H9 (cell line): ENCODE results near the gene PTPRC. TPM values are rescaled to one million over a fixed set of nuclear protein-coding genes. Genes with fewer than 3 reads are reported as not detected.

Source experiments
- DNase-seq: peaks from one replicate; pipeline ENCODE4 v3.0.0-alpha.2; 2017
- H2AFZ ChIP-seq: one replicate; pipeline ENCODE4 v1.6.1; 2013; ENCODE audit warnings: mild to moderate bottlenecking, low read length, control low read depth, moderate library complexity
- H2AK5ac ChIP-seq: 2 replicates; pipeline ENCODE4 v1.6.1; 2013; ENCODE audit warnings: low read length, control low read depth, mixed read lengths; ENCODE audit not compliant: insufficient read length
- H2BK120ac ChIP-seq: one replicate; pipeline ENCODE4 v1.6.1; 2013; ENCODE audit warnings: low read depth, mild to moderate bottlenecking, low read length, control low read depth, inconsistent platforms; ENCODE audit not compliant: poor library complexity, severe bottlenecking
- H2BK12ac ChIP-seq: 2 replicates; pipeline ENCODE4 v1.6.1; 2013; ENCODE audit warnings: low read length, control low read depth, mixed read lengths, low read depth; ENCODE audit not compliant: insufficient read length
- H2BK15ac ChIP-seq: 2 replicates; pipeline ENCODE4 v1.6.1; 2013; ENCODE audit warnings: low read depth, low read length, control low read depth
- H2BK20ac ChIP-seq: one replicate; pipeline ENCODE4 v1.6.1; 2013; ENCODE audit warnings: low read depth, mild to moderate bottlenecking, low read length, control low read depth, inconsistent platforms; ENCODE audit not compliant: poor library complexity, severe bottlenecking
- H2BK5ac ChIP-seq: 2 replicates; pipeline ENCODE4 v1.6.1; 2013; ENCODE audit warnings: low read length, control low read depth, mixed read lengths; ENCODE audit not compliant: insufficient read length
- H3K14ac ChIP-seq: 2 replicates; pipeline ENCODE4 v1.6.1; 2013; ENCODE audit warnings: low read length, control low read depth; ENCODE audit not compliant: insufficient read depth
- H3K18ac ChIP-seq: 2 replicates; pipeline ENCODE4 v1.6.1; 2013; ENCODE audit warnings: low read depth, mild to moderate bottlenecking, mixed read lengths, low read length, control low read depth; ENCODE audit not compliant: insufficient read length
- H3K23ac ChIP-seq: 2 replicates; pipeline ENCODE4 v1.6.1; 2013; ENCODE audit warnings: low read length, control low read depth, mixed read lengths, low read depth; ENCODE audit not compliant: insufficient read length
- H3K23me2 ChIP-seq: 2 replicates; pipeline ENCODE4 v1.6.1; 2013; ENCODE audit warnings: low read depth, mild to moderate bottlenecking, mixed read lengths, low read length, control low read depth; ENCODE audit not compliant: insufficient read length, poor library complexity, severe bottlenecking
- H3K27ac ChIP-seq: 2 replicates; pipeline ENCODE4 v1.5.1; 2013; ENCODE audit warnings: low read length, control low read depth, mixed read lengths, low read depth; ENCODE audit not compliant: insufficient read length
- H3K27me3 ChIP-seq: 2 replicates; pipeline ENCODE4 v1.6.1; 2013; ENCODE audit warnings: low read length, control low read depth, inconsistent platforms; ENCODE audit not compliant: insufficient read depth
- H3K4ac ChIP-seq: 2 replicates; pipeline ENCODE4 v1.6.1; 2013; ENCODE audit warnings: low read depth, mild to moderate bottlenecking, control low read depth, inconsistent platforms, low read length, moderate library complexity
- H3K4me1 ChIP-seq: 2 replicates; pipeline ENCODE4 v1.6.1; 2013; ENCODE audit warnings: low read length, control low read depth, inconsistent platforms; ENCODE audit not compliant: insufficient read depth
- H3K4me2 ChIP-seq: 2 replicates; pipeline ENCODE4 v1.6.1; 2013; ENCODE audit warnings: low read length, control low read depth, mixed read lengths; ENCODE audit not compliant: insufficient read length, insufficient read depth
- H3K56ac ChIP-seq: 2 replicates; pipeline ENCODE4 v1.6.1; 2013; ENCODE audit warnings: low read depth, mild to moderate bottlenecking, mixed read lengths, low read length, control low read depth; ENCODE audit not compliant: insufficient read length
- H3K79me1 ChIP-seq: 2 replicates; pipeline ENCODE4 v1.6.1; 2013; ENCODE audit warnings: low read depth, mild to moderate bottlenecking, moderate library complexity, low read length, control low read depth, inconsistent platforms; ENCODE audit not compliant: insufficient read depth, poor library complexity, severe bottlenecking
- H3K79me2 ChIP-seq: 2 replicates; pipeline ENCODE4 v1.6.1; 2013; ENCODE audit warnings: low read length, control low read depth, inconsistent platforms; ENCODE audit not compliant: insufficient read depth
- H3K9ac ChIP-seq: 2 replicates; pipeline ENCODE4 v1.6.1; 2013; ENCODE audit warnings: low read length, control low read depth, mixed read lengths; ENCODE audit not compliant: insufficient read length; ENCODE audit errors: extremely low read depth
- H3K9me3 ChIP-seq: one replicate; pipeline ENCODE4 v1.6.1; 2013; ENCODE audit warnings: low read depth, low read length, inconsistent platforms; ENCODE audit not compliant: control insufficient read depth
- H3T11ph ChIP-seq: one replicate; pipeline ENCODE4 v1.6.1; 2013; ENCODE audit warnings: mild to moderate bottlenecking, low read length, control low read depth, inconsistent platforms
- H4K20me1 ChIP-seq: one replicate; pipeline ENCODE4 v1.6.1; 2013; ENCODE audit not compliant: control insufficient read depth, insufficient read length, insufficient read depth
- H4K5ac ChIP-seq: 2 replicates; pipeline ENCODE4 v1.6.1; 2013; ENCODE audit warnings: low read depth, mild to moderate bottlenecking, mixed read lengths, low read length, control low read depth; ENCODE audit not compliant: insufficient read length
- H4K8ac ChIP-seq: replicated peaks from 2 replicates; pipeline ENCODE4 v1.6.1; 2013; ENCODE audit warnings: low read length, control low read depth, mixed read lengths, low read depth; ENCODE audit not compliant: insufficient read length
- H4K91ac ChIP-seq: 2 replicates; pipeline ENCODE4 v1.6.1; 2013; ENCODE audit warnings: low read depth, mild to moderate bottlenecking, moderate library complexity, mixed read lengths, low read length, control low read depth; ENCODE audit not compliant: insufficient read length
- H3K27ac Mint-ChIP-seq, 3 experiments: 2 replicates in 2 of 3; 3 replicates in 1 of 3; pipeline ENCODE4 v1.8.0; 2020 to 2021; ENCODE audit warnings: mixed read lengths in 3 of 3, mild to moderate bottlenecking in 1 of 3, moderate library complexity in 1 of 3
- H3K27me3 Mint-ChIP-seq: 2 replicates; pipeline ENCODE4 v1.8.0; 2021; ENCODE audit warnings: low read depth, mild to moderate bottlenecking, moderate library complexity, mixed read lengths
- H3K36me3 Mint-ChIP-seq, 3 experiments: 2 replicates in 2 of 3; 3 replicates in 1 of 3; pipeline ENCODE4 v1.8.0; 2020 to 2021; ENCODE audit warnings: low read depth in 3 of 3, mixed read lengths in 3 of 3; ENCODE audit not compliant: insufficient read depth in 1 of 3
- H3K4me1 Mint-ChIP-seq, 2 experiments: 2 replicates each; pipeline ENCODE4 v1.8.0; 2020; ENCODE audit warnings: mixed read lengths in 2 of 2
- H3K4me3 Mint-ChIP-seq, 2 experiments: 2 replicates in 1 of 2; 3 replicates in 1 of 2; pipeline ENCODE4 v1.8.0; 2020 to 2021; ENCODE audit warnings: mild to moderate bottlenecking in 2 of 2, mixed read lengths in 2 of 2, moderate library complexity in 1 of 2
- H3K9me3 Mint-ChIP-seq, 2 experiments: 2 replicates in 1 of 2; 3 replicates in 1 of 2; pipeline ENCODE4 v1.8.0; 2020; ENCODE audit warnings: mild to moderate bottlenecking in 2 of 2, mixed read lengths in 2 of 2, moderate library complexity in 1 of 2
- CTCF ChIP-seq: fragments of 200-600 bp; sonication (generic); conservative IDR thresholded peaks from 3 replicates; pipeline ENCODE4 v1.8.0; 2021; ENCODE audit warnings: antibody characterized with exemption, mild to moderate bottlenecking
- total RNA-seq: library from RNA; stranded (reverse); gene quantifications from 2 replicates; pipeline ENCODE4 v1.2.1, GENCODE V29; 2021

PTPRC gene
- total RNA-seq, 1 experiment from 2014 or later: not detected

- H3K23ac ChIP-seq: no peak overlapping the region
- H3K9me3 ChIP-seq: no peaks in the 10 kb centered on the region
- no peak overlapping the region for H2BK12ac ChIP-seq
- no peak overlapping the region; a peak in 1 of 7 replicates for H3K27ac Mint-ChIP-seq
- no peak overlapping the region for H3K14ac ChIP-seq
- no peak overlapping the region for H2BK120ac ChIP-seq
- no peak overlapping the region for H3K4me3 Mint-ChIP-seq
- H3K4ac ChIP-seq: no peak overlapping the region
- no peak for TF ChIP-seq CTCF
- H3K27me3 ChIP-seq: no peaks in the 10 kb centered on the region
- H4K20me1 ChIP-seq: no peaks in the 10 kb centered on the region
- no peak overlapping the region for H4K5ac ChIP-seq
- no peak overlapping the region for H3K9ac ChIP-seq
- no peaks in the 10 kb centered on the region for H3K23me2 ChIP-seq
- H2BK5ac ChIP-seq: no peak overlapping the region
- H2AK5ac ChIP-seq: no peak overlapping the region
- H3K56ac ChIP-seq: no peak overlapping the region
- no peak overlapping the region for H2AFZ ChIP-seq
- H3K9me3 Mint-ChIP-seq: no peaks in the 10 kb centered on the region; a peak in 1 of 5 replicates
- no peak overlapping the region for H4K91ac ChIP-seq
- H4K8ac ChIP-seq: no peak overlapping the region
- no peak overlapping the region for H3K18ac ChIP-seq
- no peak overlapping the region for H3K4me2 ChIP-seq
- peaks cover 3 to 6% of the 10 kb centered on the region in 2 experiments; a peak in 2 of 4 replicates for H3K4me1 Mint-ChIP-seq
- H3K27me3 Mint-ChIP-seq: no peaks in the 10 kb centered on the region
- no peaks in the 10 kb centered on the region for H3K4me1 ChIP-seq
- no peaks in the 10 kb centered on the region for H3K79me1 ChIP-seq
- no peaks in the 10 kb centered on the region for H3K79me2 ChIP-seq
- H2BK20ac ChIP-seq: no peak overlapping the region
- no peak overlapping the region for H2BK15ac ChIP-seq
- H3K27ac ChIP-seq: no peak overlapping the region
- H3K36me3 Mint-ChIP-seq: no peaks in the 10 kb centered on the region
- no peak overlapping the region for H3T11ph ChIP-seq
- DNase-seq: no peak
Measured at GRCh38 chr1:198765416-198765815, 126.6 kb downstream of the PTPRC start.
